Spinal cord (tissue), 10 donors: ENCODE data around the gene TECPR2. TPM values are rescaled to one million over a fixed set of nuclear protein-coding genes. Genes with fewer than 3 reads are reported as not detected.

Source experiments
- DNase-seq, 6 donors: peaks; one replicate each; pipeline versions ENCODE4 v3.0.0 to v3.0.0-alpha.2; 2013 to 2015; ENCODE audit warnings: low spot score in 6 of 6, low read depth in 4 of 6
- H3K27ac ChIP-seq: one replicate; pipeline ENCODE4 v1.5.1; 2013; ENCODE audit warnings: low read depth, low read length, control low read depth
- H3K27me3 ChIP-seq: one replicate; pipeline ENCODE4 v1.6.1; 2013; ENCODE audit warnings: low read length; ENCODE audit not compliant: control insufficient read depth, insufficient read depth
- H3K36me3 ChIP-seq: one replicate; pipeline ENCODE4 v1.6.1; 2013; ENCODE audit warnings: low read length; ENCODE audit not compliant: control insufficient read depth, insufficient read depth
- H3K4me1 ChIP-seq: one replicate; pipeline ENCODE4 v1.6.1; 2013; ENCODE audit warnings: low read length; ENCODE audit not compliant: control insufficient read depth, insufficient read depth
- H3K4me3 ChIP-seq: one replicate; pipeline ENCODE4 v1.5.1; 2013; ENCODE audit warnings: low read depth, low read length, control low read depth
- H3K9me3 ChIP-seq: one replicate; pipeline ENCODE4 v1.6.1; 2013; ENCODE audit warnings: low read length; ENCODE audit not compliant: control insufficient read depth, insufficient read depth
- WGBS: methylation state at CpG from one replicate; pipeline ENCODE4 v1.1.5; 2013; ENCODE audit warnings: missing lambda C conversion rate; ENCODE audit not compliant: insufficient coverage; 5-methylcytosine and 5-hydroxymethylcytosine counted together
- polyA plus RNA-seq, 2 donors: library from polyadenylated mRNA; unstranded; fragments of 120-200 nt; gene quantifications; one replicate each; pipeline ENCODE4 v1.2.1, GENCODE V29; 2013; ENCODE audit not compliant: insufficient read length in 2 of 2
- total RNA-seq, 2 donors: library from RNA; depleted of rRNA in 1 of 2; stranded (reverse); fragments of 120-200 nt in 1 of 2; fragments of >200 nt in 1 of 2; gene quantifications; one replicate each; pipeline versions ENCODE4 v1.2.3 to v1.2.4, GENCODE V29; 2013 to 2014
- donor health status: healthy.

The TECPR2 gene
- total and polyA plus RNA-seq, 4 donors: 19.4 to 48.8 (median 34.6) TPM

- H3K36me3 ChIP-seq: peaks cover 52% of the 10 kb centered on the region
- DNase-seq: no peak
- no peak overlapping the region for H3K27ac ChIP-seq
- H3K27me3 ChIP-seq: no peaks in the 10 kb centered on the region
- no peak overlapping the region for H3K4me3 ChIP-seq
- peaks cover 26% of the 10 kb centered on the region for H3K4me1 ChIP-seq
- H3K9me3 ChIP-seq: no peaks in the 10 kb centered on the region
- 88% methylated on average over 14 of the region's 14 CpGs for WGBS
Observed at GRCh38 chr14:102418169-102418852, 55.6 kb downstream of the TECPR2 start.

- H3K27ac ChIP-seq: no peak overlapping the region
Observed at GRCh38 chr14:102418853-102419240, 56.1 kb downstream of the TECPR2 start.

GRCh38 chr14:102419276-102419675 is 56.5 kb downstream of the TECPR2 start:
- H3K4me1 ChIP-seq: peaks cover 26% of the 10 kb centered on the region
- no peak overlapping the region for H3K4me3 ChIP-seq
- no peaks in the 10 kb centered on the region for H3K27me3 ChIP-seq
- no peak for DNase-seq
- WGBS: 90% methylated on average over 9 of the region's 11 CpGs
- no peak overlapping the region for H3K27ac ChIP-seq
- peaks cover 54% of the 10 kb centered on the region for H3K36me3 ChIP-seq
- no peaks in the 10 kb centered on the region for H3K9me3 ChIP-seq

More at GRCh38 chr14:102418853-102419240, 56.1 kb downstream of the TECPR2 start:
- Histone ChIP-seq H3K4me1 (peaks cover 26% of the 10 kb centered on the region), H3K4me3 (no peak overlapping the region), H3K27me3 (no peaks in the 10 kb centered on the region), H3K9me3 (no peaks in the 10 kb centered on the region), H3K36me3 (peaks cover 52% of the 10 kb centered on the region)
- WGBS: 90% methylated on average over 14 of the region's 14 CpGs
- DNase-seq: no peak

GRCh38 chr14:102419716-102420115 is 57.0 kb downstream of the TECPR2 start:
- H3K4me1 ChIP-seq: peaks cover 26% of the 10 kb centered on the region
- no peak overlapping the region for H3K4me3 ChIP-seq
- H3K36me3 ChIP-seq: peaks cover 52% of the 10 kb centered on the region
- no peak for DNase-seq
- 88% methylated on average over 7 of the region's 8 CpGs for WGBS
- H3K27me3 ChIP-seq: no peaks in the 10 kb centered on the region
- no peaks in the 10 kb centered on the region for H3K9me3 ChIP-seq
- no peak overlapping the region for H3K27ac ChIP-seq

GRCh38 chr14:102421411-102422057 is 58.8 kb downstream of the TECPR2 start:
- 91% methylated on average over 5 of the region's 10 CpGs for WGBS
- no peaks in the 10 kb centered on the region for H3K27me3 ChIP-seq
- H3K27ac ChIP-seq: no peak overlapping the region
- peaks cover 48% of the 10 kb centered on the region for H3K36me3 ChIP-seq
- H3K4me3 ChIP-seq: no peak overlapping the region
- peak in 1 of 6 donors; percentile 8 for DNase-seq
- peaks cover 25% of the 10 kb centered on the region for H3K4me1 ChIP-seq
- no peaks in the 10 kb centered on the region for H3K9me3 ChIP-seq

- Histone ChIP-seq H3K27me3 (no peaks in the 10 kb centered on the region), H3K9me3 (no peaks in the 10 kb centered on the region), H3K36me3 (peaks cover 42% of the 10 kb centered on the region), H3K4me3 (no peak overlapping the region), H3K4me1 (peaks cover 5% of the 10 kb centered on the region), H3K27ac (no peak overlapping the region)
- no peak for DNase-seq
- WGBS: 91% methylated on average over 4 of the region's 4 CpGs
Observed at GRCh38 chr14:102424520-102424919, 61.8 kb downstream of the TECPR2 start.

GRCh38 chr14:102424923-102425322 is 62.2 kb downstream of the TECPR2 start:
- DNase-seq: no peak
- 97% methylated on average over 7 of the region's 10 CpGs for WGBS
- H3K4me1 ChIP-seq: peaks cover 5% of the 10 kb centered on the region
- H3K36me3 ChIP-seq: peaks cover 39% of the 10 kb centered on the region
- no peak overlapping the region for H3K4me3 ChIP-seq
- no peaks in the 10 kb centered on the region for H3K27me3 ChIP-seq
- H3K27ac ChIP-seq: no peak overlapping the region
- H3K9me3 ChIP-seq: no peaks in the 10 kb centered on the region

GRCh38 chr14:102426796-102427195 is 64.1 kb downstream of the TECPR2 start:
- Histone ChIP-seq H3K4me1 (no peaks in the 10 kb centered on the region), H3K27ac (no peak overlapping the region), H3K36me3 (peaks cover 39% of the 10 kb centered on the region), H3K9me3 (no peaks in the 10 kb centered on the region), H3K27me3 (no peaks in the 10 kb centered on the region), H3K4me3 (no peak overlapping the region)
- WGBS: 98% methylated on average over 5 of the region's 6 CpGs
- no peak for DNase-seq

- Histone ChIP-seq H3K27ac (no peak overlapping the region), H3K36me3 (peaks cover 46% of the 10 kb centered on the region)
- DNase-seq: no peak
Observed at GRCh38 chr14:102427642-102428041, 64.9 kb downstream of the TECPR2 start.

More at GRCh38 chr14:102427642-102428041, 64.9 kb downstream of the TECPR2 start:
- Histone ChIP-seq H3K9me3 (no peaks in the 10 kb centered on the region), H3K27me3 (no peaks in the 10 kb centered on the region), H3K4me3 (no peak overlapping the region), H3K4me1 (no peaks in the 10 kb centered on the region)
- 93% methylated on average over 12 of the region's 12 CpGs for WGBS
